ENCODE results near the gene XPC.
A peak's percentile ranks its signal among the peaks of the same experiment; 100 is the strongest.

The XPC gene

DNA sequence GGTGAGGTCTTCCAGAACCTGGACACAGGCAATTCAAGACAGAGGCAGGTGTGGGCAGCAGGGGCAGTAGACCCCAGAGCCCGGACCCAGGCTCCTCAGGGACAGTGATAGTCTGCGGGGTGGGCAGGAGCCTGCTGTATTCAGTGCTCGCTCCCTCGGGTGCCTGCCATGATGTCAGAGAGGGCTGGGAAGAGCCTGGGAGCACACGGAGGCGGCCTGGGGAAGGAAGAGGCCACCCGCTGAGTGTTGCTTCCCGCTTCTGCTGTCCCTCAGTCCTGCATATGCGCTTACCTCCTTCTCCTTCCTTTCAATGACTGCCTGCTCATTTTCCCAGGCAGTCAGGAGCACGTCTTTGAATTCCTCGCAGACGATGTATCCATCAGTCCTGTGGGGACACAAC lies 30.8 kb downstream of the XPC start:
- no peak for DNase-seq (ENCODE audit: low spot score)

GRCh38 chr3:14147066-14147435 lies 31.4 kb downstream of the XPC start:
- no peak for DNase-seq (ENCODE audit: low spot score)

GRCh38 chr3:14146381-14147065 lies 31.9 kb downstream of the XPC start:
- no peak for DNase-seq (ENCODE audit: low spot score)

- no peak for DNase-seq (ENCODE audit: low spot score)
Measured at GRCh38 chr3:14145670-14146380, 32.6 kb downstream of the XPC start.

DNA sequence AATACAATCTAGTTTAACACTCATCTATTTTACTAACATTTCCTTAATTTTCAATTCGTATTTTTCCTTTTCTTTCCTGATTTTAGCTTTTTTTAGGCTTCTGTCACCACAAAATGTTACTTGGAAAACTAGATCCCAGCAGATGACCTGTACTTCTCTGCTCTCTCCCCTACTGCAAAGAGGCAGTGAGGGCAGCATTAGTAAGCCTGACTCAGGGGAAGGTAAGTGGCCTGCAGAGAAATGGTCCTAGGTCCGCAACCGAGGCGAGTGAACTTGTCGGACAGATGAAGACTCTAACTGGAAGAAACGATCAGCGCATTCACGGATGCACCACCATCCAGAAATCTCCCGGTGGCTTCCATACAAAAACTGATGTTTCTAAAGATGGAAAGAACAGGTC lies 33.2 kb downstream of the XPC start:
- no peak for DNase-seq (ENCODE audit: low spot score)

GRCh38 chr3:14144423-14145075 lies 33.9 kb downstream of the XPC start:
- peak; percentile 90 for DNase-seq (ENCODE audit: low spot score)

DNA sequence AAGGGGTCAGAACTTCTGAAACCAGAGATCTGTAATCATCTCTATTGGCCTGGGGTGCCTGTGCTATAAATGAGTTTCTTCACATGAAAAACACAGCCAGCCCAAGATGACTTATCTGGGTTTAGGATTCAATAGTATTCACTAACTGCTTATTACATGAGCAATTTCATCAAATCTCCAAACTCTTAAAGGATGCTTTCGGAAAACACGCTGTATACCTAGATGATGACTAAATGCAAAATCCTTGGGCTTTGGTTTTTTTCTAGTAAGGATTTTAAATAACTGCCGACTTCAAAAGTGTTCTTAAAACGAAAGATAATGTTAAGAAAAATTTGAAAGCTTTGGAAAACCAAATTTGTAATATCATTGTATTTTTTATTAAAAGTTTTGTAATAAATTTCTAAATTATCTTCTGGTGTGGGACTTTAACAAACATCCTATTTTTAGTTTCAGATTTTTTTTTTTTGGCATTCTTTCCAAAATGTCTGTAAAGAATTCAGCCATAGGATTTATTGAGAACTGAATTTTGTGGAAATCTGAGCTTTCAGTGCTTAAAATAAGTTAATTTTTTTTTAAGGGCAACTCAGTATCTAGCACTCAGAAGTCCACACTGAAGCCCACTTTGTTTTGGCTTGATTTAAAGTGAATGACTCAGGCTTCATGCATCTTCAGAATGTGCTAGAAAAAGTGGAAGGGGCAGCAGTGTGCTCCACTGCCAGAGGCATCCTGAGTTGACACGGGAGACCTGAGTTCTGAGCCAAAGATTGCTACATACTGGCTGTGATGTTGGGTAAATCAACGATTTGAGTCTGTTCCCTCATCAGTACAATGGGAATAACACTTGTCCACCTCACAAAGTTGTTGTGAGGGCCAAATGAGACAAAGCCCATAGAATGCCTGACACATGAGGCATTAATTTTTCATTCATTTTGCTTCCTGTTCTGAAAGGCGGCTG lies 34.9 kb downstream of the XPC start:
- DNase-seq (ENCODE audit: low spot score): no peak

DNA sequence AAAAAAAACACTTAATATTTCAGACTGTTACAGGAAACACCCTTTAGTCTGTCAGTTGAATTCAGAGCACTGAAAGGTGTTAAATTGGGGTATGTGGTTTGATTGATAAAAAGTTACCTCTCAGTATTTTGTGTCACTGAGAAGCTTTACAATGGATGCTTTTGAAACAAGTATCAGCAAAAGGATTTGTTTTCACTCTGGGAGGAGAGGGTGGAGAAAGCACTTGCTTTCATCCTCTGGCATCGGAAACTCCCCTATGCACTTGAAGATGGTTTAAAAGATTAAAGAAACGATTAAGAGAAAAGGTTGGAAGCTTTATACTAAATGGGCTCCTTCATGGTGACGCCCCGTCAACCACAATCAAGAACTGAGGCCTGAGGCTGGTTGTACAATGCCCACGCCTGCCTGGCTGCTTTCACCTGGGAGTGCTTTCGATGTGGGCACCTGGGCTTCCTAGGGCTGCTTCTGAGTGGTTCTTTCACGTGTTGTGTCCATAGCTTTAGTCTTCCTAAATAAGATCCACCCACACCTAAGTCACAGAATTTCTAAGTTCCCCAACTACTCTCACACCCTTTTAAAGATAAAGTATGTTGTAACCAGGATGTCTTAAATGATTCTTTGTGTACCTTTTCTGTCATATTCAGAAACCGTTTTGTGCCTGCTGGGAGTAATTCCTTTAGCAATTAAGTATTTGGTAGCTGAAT lies 35.7 kb downstream of the XPC start:
- no peak for DNase-seq (ENCODE audit: low spot score)

DNA sequence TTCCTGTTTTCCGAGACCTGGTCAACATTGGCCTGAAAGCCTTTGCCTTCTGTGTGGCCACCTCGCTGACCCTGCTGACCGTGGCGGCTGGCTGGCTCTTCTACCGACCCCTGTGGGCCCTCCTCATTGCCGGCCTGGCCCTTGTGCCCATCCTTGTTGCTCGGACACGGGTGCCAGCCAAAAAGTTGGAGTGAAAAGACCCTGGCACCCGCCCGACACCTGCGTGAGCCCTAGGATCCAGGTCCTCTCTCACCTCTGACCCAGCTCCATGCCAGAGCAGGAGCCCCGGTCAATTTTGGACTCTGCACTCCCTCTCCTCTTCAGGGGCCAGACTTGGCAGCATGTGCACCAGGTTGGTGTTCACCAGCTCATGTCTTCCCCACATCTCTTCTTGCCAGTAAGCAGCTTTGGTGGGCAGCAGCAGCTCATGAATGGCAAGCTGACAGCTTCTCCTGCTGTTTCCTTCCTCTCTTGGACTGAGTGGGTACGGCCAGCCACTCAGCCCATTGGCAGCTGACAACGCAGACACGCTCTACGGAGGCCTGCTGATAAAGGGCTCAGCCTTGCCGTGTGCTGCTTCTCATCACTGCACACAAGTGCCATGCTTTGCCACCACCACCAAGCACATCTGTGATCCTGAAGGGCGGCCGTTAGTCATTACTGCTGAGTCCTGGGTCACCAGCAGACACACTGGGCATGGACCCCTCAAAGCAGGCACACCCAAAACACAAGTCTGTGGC lies 36.6 kb downstream of the XPC start:
- DNase-seq (ENCODE audit: low spot score): no peak

- no peak for DNase-seq (ENCODE audit: low spot score)
Measured at GRCh38 chr3:14141144-14141543, 37.3 kb downstream of the XPC start.

DNA sequence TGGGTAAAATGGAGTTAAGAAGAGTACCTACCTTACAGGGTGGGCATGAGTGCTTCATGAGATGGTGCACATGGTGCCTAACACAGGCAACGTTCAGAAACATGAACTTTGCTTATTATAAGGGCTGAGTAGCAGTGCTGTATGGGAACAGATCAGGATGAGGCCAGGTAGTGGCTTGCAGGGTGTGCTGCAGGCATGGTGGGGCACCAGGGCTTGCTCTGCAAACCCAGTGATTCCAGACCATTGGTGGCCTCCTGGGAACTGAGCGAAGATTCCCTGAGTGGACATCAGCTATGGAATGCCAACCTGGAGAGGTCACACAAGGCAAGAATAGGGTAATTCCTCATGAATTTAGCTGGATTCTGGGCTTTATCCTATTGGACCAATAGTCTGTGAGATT lies 37.7 kb downstream of the XPC start:
- DNase-seq (ENCODE audit: low spot score): no peak

DNA sequence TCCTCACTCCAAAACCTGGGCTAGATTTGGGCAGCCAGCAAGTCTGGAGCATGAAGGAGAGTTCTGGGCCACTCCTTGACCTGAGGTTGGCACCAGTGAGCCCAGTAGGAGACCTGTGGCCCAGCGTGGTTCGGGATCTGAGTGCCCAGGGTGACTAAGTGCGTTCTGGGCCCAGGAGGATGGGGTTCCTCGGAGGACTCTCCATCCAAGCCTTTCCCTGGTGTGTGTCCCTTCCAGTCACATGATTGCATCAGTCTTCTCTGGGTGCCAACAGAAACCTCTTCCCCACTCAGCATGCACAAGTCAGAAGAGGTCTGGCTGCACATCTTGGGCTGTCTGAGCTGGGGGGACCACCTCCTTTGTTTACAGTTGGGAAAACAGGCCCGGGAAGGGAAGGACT lies 38.6 kb downstream of the XPC start:
- no peak for DNase-seq (ENCODE audit: low spot score)

DNA sequence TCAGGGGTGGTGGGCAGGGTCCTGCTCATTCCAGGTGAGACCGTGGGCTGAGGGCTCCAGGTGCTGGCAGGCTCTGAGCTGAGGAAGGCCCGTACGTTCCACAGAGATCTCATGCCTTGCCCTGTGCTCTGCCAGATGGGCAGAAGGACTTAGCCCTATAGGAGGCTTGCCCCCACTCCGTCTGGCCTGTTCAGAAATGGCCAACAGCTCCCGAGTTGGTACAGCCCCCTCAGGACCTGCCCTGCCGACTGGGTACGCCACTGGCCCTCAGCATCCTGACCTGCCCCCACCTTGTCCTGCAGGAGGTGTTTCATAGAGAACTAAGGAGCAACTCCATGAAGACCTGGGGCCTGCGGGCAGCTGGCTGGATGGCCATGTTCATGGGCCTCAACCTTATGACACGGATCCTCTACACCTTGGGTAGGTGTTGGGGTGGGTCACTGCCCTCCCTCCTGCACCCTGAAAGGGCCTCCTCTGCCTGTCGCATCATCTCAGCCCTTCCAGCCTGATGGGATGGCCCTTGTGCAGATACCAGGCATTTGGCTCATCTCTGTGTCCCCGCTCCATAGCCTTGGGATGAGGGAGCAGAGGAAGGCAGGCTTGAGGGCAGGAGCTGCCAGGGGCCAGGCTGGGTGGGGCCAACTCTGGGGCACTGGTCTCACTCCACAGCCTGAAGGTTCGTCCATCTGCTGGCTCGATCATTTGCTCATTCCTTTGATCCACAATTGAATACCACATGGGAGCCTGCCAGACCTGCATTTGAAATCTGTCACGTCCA lies 39.3 kb downstream of the XPC start:
- DNase-seq (ENCODE audit: low spot score): no peak

GRCh38 chr3:14138109-14138877 lies 40.1 kb downstream of the XPC start:
- DNase-seq (ENCODE audit: low spot score): no peak

DNA sequence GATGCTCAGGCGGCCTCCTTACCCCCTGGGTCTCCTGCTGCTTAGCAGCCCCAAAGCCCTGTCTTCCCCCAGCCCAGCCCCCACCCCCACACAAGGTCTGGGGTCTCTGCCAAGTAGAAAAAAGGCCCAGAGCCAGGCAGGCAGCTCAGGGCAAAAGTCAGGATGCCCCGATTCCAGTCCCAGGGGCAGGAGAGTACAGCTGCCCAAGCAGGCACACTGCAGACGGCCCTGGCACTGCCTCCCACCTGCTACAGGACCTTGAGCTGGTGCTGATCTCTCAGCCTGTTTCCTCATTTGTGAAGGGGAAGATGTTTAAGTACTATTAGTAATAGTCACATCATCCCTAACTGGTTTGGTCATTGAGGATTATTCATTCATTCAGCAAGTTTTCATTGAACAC lies 41.0 kb downstream of the XPC start:
- DNase-seq (ENCODE audit: low spot score): no peak

GRCh38 chr3:14137004-14137403 lies 41.4 kb downstream of the XPC start:
- no peak for DNase-seq (ENCODE audit: low spot score)

- DNase-seq (ENCODE audit: low spot score): no peak
Measured at GRCh38 chr3:14135581-14135980, 42.8 kb downstream of the XPC start.

- no peak for DNase-seq (ENCODE audit: low spot score)
Measured at GRCh38 chr3:14134291-14134690, 44.1 kb downstream of the XPC start.

GRCh38 chr3:14133876-14134275 lies 44.5 kb downstream of the XPC start:
- no peak for DNase-seq (ENCODE audit: low spot score)

Data from HuH-7 (cell line).